CD4-positive, alpha-beta T cell treated with Interleukin-17A for 4 hours (primary cell): ENCODE data around the gene EPHB4.
A peak's percentile ranks its signal among the peaks of the same experiment; 100 is the strongest.
"Not testable (repeated sequence)": the region's sequence is repeated elsewhere in the genome, so short reads cannot be mapped to it uniquely, and the experiment has no call there.

ENCODE experiments used
- DNase-seq: peaks from one replicate; pipeline ENCODE4 v3.0.0-alpha.2; 2020; ENCODE audit warnings: mixed read lengths

EPHB4 gene

DNA sequence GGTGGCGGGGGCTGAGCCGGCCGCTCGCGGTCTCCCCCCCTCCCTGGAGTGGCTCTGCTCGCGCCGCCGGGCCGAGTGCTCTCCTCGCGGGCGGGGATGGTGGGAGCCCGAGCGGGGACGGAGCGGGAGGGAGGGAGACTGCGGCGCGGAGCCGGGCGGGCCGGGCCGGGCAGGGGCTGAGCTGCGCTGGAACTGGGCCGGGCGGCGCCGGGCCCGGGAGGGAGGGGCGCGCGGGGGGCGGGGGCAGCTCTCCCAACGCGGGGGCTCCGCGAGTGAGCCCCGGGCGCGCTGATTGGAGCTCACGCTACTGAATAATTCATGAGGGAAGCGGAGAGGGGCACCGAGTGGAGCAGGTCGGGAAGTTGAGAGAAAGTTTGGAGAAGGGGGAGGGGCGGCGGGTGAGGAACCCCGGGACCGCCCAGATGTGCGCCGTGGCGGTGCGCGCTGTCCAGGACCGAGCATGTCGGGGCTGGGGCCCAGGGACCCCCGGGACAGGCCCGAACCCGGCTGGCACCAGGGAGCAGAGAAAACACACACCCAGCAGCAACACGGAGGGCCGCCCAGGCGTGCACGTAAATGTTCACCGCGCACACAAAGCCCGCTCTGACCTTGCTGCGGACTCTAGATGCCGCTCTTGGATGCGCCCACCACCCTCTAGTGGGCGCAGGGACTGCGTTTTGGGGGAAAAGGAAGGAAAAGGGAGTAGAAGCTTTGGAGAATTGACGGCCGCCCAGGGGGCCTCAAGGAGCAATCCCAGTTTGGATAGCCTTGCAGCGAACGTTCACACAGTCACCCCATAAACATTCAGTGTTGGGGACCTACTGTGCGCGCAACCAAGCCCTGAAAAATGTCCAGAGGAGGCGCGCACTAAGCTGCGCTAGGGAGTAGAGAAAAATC is at the start of gene EPHB4:
Gene EPHB4, minus strand, starts transcription at position 194 of the 897 bp plus-strand sequence. CDS start 493 bp downstream, outside the sequence.
- peak; percentile 10 for DNase-seq

DNA sequence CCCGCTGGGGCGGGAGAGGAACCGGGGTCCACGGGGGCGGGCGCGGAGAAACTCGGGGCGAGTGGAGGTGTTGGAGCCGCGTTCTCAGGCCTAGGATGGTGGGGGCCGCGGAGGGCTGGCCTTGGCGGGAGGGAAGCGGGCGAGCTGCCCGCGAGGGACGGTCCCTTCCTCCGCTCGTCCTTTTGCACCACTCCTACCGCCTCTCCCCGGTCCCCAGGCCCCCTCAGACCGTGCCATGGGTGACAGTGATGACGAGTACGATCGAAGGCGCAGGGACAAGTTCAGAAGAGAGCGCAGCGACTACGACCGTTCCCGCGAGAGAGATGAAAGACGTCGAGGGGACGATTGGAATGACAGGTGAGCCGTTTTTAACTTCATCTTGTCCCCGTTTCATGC is 48.0 kb upstream of the EPHB4 start:
- peak; percentile 23 for DNase-seq

DNA sequence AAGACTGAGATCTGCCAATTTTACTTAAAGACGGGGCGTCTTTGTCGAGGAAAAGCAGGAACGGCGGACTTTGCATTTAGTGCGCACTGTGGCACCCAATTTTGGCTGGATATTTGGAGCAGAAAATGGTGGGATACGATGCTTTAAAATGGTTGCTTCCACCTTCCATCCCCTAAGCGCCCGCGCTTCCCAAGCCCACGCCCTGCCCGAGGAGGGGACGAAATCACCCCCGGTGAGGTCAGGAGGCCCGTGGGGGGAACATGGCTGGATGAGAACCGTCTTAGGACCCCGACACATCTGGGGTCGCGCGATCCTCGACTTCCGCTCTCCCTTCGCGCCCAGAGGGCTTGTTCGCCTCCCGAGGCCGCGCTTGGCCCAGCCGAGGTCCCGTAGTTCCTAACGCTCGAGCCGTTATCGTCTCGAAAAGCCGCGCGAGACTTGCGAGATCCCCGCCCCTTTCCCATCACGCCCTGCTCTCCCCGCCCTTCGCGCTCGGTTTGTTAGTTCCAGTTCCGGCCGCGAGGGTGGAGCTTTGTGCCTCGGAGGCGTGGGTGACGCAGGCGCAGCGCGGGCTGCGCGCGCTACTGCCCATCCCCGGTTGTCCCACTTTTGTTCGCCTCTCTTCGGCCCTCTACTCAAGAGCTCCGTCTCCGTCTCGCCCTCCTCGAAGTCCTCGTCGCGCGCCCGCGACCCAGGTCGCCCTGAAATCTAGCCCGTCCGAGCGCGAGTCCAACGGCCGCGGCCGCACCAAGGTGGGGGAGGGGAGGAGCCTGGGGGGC is 47.4 kb upstream of the EPHB4 start, which contains the start of gene SRRT:
Gene SRRT, plus strand, starts transcription at position 527 of the 779 bp plus-strand sequence. CDS start 488 bp downstream, outside the sequence.
- DNase-seq = peak; percentile 99

DNA sequence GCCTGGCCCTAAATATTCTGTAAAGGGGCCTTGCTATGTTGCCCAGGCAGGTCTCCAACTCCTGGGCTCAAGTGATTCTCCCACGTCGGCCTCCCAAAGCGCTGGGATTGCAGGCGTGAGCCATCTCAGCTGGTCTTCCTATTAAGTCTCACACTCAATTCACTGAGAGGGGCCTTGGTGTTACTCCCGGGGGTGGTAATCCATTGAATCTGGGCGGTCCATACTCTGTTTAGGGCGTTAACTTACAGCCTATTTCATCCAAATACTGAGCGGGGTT is 46.9 kb upstream of the EPHB4 start:
- DNase-seq = no peak

DNA sequence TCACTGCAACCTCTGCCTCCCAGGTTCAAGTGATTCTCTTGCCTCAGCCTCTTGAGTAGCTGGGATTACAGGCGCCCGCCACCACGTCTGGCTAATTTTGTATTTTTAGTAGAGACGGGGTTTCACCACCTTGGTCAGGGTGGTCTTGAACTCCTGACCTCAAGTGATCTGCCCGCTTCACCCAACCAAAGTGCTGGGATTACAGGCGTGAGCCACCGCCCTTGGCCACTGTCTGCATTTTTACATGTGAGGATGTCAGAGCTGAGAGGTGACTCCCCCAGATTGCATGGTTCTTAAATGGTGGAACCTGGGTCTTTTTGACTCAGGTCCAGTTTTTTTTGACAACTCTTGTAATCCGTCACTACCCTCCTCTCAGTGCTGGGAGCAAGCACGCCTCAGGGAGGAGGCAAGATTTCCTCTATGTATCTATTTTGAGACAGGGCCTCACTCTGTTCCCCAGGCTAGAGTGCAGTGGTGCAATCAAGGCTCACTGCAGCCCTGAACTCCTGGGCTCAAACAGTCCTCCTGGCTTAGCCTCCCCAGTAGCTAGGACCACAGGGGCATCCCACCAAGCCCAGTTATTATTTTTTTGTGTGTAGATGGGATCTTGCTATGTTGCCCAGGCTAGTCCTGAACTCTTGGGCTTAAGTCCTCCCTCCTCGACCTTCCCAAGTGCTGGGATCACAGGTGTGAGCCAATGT is 46.4 kb upstream of the EPHB4 start:
- DNase-seq = no peak

DNA sequence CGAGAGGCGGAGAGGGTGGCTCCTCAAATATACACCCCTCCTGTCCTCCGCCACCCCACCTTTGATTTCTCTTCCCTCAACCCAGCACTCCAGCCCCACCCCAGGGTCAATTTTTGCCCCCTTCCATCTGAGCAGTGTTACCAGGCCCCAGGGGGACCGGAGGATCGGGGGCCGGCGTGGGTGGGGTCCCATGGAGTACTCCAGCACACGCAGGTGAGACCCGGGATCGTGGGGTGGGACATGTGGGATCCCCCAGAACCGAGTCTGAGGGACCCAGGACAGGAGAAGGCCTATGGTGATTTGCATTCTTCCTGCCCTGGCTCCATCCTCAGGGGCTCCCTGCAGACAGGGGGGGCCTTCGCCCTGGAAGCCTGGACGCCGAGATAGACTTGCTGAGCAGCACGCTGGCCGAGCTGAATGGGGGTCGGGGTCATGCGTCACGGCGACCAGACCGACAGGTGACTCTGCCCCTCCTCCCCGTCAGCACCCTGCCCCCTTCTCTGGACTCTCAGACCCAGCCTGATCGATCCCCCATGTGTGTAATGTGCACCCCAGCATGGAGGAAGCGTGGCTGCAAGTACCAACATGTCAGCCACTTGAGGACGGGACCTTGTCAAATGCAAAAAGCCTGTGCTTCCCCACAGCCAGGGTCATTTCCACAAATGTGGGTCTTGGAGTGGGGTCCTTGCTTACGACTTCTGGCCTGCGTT is 40.6 kb upstream of the EPHB4 start:
- no peak for DNase-seq

DNA sequence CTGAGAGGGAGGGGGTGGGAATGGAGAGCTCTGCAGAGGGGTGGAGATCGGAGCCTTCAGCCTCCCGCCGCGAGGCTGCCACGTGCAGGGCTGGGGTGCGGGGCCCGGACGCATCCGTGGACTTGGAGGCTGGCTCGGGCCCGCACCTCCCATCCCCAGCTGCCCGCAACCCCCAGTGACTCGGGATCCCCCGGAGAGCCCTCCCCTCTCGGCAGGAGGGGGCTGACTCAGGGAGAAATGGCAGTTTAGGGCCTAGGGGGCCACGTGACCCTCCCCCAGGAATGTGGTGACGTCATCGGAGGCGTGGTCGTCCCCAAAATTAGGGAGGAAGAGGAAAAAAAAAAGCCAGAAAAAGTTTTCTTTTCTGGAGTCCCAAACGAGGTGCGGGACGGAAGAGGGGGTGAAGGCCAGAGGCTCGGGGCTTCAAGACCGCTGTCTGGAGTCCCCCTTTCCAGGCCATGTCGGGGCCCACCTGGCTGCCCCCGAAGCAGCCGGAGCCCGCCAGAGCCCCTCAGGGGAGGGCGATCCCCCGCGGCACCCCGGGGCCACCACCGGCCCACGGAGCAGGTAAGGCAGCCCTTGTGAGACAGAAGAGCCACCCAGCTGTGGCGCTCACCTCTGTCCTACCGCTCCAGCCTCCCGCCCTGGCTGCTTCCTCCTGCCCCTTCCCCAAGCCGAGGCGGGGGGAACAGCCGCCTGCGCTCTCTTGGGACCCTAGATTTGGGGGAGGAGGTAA is 39.9 kb upstream of the EPHB4 start, which contains the start of gene TRIP6:
Gene TRIP6, plus strand, starts transcription at position 348 of the 736 bp plus-strand sequence. Its CDS starts 111 bp downstream, at position 459.
- peak; percentile 69 for DNase-seq

DNA sequence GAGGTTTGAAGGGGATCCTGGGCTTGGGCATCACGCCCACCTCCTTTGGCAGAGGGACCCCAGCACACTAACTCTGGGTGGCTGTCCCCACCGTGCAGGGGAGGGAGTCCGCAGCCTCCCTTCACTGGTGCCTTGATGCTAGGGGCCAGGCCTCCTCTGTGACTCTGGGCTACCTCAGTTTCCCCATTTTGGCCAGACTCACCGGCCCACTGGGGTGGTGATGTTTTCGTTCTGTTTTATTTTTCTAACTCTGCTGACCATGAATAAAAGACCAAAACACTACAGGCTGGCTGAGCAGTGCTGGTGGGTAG is 39.4 kb upstream of the EPHB4 start:
- no peak for DNase-seq

DNA sequence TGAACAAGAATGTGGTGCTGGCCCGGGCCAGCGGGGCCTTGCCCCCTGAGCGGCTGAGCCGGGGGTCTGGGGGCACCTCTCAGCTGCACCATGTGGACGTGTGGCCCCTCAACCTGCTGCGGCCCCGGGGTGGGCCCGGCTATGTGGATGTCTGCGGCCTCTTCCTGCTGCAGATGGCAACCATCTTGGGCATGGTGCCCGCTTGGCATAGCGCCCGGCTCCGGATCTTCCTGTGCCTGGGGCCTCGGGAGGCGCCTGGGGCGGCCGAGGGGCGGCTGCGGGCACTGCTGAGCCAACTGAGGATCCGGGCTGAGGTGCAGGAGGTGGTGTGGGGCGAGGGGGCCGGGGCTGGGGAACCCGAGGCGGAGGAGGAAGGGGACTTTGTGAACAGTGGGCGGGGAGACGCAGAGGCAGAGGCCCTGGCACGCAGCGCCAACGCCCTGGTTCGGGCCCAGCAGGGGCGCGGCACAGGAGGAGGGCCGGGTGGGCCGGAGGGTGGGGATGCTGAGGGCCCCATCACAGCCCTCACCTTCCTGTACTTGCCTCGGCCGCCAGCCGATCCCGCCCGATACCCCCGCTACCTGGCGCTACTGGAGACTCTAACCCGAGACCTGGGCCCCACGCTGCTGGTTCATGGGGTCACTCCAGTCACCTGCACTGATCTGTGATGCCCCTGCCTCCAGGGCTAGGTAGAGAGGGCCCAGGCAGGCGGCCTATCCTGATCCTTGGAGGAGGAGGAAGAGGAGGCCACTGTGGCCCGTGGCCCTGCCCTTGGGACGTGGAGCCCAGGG is 38.8 kb upstream of the EPHB4 start:
- DNase-seq = peak; percentile 66

DNA sequence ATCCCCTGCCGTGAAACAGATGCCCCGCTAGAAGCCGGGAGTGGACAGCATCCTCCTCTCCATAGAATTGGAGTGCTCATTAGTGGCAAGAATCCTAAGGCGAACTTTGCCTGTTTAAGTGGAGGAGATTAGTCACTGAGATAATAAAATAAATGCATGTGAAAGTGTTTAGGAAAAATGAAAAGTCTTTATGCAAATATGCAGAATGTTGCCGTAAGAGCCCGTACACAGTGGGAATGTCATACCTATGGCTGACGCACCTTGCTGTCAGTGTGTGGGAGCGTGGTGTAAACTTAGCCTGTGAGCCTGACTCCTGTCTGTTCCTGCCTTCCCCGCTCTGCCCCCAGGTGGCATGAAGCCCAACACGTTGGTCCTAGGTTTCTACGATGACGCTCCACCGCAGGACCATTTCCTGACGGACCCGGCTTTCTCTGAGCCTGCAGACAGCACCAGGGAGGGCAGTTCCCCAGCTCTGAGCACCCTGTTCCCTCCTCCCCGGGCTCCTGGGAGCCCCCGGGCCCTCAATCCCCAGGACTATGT is 38.1 kb upstream of the EPHB4 start:
- no peak for DNase-seq

DNA sequence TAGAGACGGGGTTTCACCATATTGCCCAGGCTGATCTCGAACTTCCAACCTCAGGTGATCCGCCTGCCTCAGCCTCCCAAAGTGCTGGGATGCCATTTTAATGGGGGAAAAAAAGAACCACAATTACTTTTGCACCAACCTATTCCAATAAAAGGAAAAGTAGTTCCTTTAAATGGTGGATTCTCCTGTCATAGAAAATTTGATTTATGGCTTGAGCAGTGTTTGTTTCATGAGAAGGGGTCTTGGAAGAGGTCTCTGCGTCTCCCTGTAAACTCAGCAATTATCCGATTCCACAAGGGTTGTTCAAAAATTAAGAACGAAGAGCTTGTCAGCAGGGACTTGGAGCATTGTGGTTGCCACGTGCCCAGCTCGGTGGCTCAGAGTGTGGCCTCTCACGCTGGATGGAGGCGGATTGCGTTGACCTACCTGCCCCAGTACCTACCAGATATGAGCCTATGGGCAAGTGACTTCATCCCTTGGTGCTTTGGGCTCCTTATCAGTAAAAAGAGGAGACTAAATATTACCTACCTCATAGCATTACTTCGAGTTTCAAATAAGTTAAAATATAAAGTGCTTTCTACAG is 37.0 kb upstream of the EPHB4 start:
- no peak for DNase-seq

DNA sequence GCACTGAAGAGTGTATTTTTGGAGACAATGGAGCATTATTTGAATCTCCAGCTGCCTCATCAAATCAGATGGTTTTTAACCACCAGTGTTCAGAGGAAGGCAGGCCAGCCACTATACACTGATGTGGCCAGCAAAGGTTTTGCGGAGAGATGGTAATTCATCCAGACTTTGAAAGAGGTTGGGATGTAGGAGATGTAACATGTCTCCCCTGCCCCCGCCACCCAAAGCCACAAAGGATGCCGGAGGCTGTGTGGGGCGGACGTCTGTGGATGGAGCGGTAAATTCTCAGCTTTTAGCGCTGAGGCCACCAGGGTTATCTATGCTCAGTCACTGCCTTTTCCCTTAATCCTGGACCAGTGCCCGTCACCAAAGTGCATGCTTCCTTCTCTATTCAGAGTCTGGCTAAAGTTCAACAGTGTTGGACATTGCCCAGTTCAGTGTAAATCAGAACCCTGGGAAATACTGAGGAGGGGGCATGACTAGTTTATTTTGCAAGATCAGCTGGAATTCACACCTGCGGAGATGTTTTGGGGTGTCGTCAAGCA is 36.2 kb upstream of the EPHB4 start:
- DNase-seq = no peak

DNA sequence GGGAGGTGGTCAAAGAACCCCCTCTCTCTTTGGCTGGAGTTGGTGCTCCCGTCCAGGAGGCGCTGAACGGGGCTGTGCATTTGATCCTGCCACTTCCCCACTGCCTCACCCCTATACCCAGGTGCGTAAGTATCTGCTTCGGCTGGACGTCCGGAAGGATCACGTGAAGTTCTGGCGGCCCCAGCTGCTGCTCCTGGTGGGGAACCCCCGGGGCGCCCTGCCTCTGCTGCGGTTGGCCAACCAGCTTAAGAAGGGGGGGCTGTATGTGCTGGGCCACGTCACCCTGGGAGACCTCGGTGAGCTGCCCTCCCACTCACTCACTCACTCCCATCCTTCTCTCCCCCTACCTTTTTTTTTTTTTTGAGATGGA is 34.3 kb upstream of the EPHB4 start:
- DNase-seq = no peak

DNA sequence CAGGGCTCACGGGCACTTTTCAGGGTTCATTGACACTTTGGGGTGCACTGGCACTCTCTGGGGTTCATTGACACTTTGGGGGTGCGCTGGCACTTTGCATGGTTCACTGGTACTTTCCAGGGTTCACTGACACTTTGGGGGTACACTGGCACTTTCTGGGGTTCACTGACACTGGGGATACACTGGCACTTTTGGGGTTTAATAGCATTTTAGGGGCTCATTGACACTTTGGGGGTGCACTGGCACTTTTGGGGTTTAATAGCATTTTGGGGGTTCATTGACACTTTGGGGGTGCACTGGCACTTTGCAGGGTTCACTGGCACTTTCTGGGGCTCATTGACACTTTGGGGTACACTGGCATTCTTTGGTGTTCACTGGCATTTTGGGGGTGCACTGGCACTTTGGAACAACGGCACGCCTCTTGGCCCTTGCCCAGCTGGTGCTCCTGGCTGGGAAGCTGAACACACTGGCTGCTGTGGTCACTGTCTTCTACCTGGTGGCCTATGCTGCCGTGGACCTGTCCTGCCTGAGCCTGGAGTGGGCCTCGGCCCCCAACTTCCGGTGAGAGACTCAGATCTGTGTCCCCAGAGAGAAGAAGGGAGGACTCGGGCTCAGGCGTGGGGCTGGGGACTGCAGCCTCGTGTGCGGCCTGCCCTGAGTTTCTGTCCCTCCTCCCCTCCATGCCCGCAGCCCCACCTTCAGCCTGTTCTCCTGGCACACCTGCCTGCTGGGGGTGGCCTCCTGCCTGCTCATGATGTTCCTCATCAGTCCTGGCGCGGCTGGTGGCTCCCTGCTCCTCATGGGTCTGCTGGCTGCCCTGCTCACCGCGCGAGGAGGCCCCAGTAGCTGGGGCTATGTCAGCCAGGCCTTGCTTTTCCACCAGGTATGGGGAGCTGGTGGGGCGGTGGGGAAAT is 33.6 kb upstream of the EPHB4 start:
- no peak for DNase-seq

DNA sequence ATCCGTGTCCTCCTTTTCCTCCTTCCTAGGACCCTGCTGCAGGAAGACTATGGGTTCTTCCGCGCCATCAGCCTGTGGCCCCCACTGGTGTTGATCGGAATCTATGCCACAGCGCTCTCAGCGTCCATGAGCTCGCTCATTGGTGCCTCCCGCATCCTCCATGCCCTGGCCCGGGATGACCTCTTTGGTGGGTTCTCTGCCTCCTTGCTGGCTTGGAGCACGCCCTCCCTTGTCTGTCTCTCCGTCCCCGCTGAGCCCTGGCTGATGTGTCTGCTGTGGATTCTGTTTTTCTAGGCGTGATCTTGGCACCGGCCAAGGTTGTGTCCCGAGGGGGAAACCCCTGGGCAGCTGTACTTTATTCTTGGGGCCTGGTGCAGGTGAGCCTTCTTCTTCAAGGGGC is 32.5 kb upstream of the EPHB4 start:
- no peak for DNase-seq

DNA sequence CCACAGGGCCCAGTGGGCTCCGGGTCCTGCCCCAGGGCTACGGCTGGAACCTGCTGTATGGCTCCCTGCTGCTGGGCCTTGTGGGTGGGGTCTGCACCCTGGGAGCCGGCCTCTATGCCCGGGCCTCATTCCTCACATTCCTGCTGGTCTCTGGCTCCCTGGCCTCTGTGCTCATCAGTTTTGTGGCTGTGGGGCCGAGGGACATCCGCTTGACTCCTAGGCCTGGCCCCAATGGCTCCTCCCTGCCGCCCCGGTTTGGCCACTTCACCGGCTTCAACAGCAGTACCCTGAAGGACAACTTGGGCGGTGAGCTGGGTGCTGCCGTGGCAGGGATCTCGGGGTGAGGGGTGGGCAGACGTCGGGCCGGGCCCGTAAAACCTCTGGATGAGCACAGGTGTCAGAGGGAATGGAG is 29.6 kb upstream of the EPHB4 start:
- DNase-seq = no peak

DNA sequence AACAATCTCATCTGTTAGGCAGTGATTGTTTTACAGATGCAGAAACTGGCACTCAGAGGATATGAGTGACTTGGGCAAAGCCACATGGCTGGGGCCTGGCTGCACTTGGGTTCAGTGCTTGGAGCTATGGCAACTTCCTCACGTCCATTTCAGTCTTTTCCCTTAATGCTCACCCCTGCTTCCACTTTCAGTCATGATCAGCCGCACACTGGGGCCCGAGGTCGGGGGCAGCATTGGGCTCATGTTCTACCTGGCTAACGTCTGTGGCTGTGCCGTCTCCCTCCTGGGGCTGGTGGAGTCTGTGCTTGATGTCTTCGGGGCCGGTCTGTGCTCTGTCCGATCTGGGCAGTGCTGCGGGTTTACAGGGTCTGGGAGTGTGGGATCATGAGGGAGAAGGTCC is 28.2 kb upstream of the EPHB4 start:
- DNase-seq = no peak

DNA sequence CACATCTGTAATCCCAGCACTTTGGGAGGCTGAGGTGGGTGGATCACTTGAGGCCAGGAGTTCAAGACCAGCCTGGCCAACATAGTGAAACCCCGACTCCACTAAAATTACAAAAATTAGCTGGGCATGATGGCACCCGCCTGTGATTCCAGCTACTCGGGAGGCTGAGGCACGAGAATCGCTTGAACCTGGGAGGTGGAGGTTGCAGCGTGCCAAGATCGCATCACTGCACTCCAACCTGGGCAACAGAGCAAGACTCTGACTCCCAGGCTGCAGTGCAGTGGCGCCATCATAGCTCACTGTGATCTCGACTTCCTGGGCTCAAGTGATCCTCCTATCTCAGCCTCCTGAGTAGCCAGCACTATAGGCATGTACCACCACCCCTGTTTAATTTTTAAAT is 27.6 kb upstream of the EPHB4 start:
- DNase-seq = not testable (repeated sequence)
